Tibial nerve (tissue), 4 donors: ENCODE data around the gene FAM78B.
A peak's percentile ranks its signal among the peaks of the same experiment; 100 is the strongest.

ENCODE experiments used
- CTCF ChIP-seq, 5 experiments: fragments of 200-600 bp in 3 of 5; fragments of 450-650 bp in 2 of 5; sonication (generic) in 3 of 5; IDR thresholded peaks; one replicate each; pipeline ENCODE4 v1.5.1; 2016 to 2019; ENCODE audit warnings: antibody characterized with exemption in 5 of 5, mild to moderate bottlenecking in 3 of 5, moderate library complexity in 2 of 5
- EP300 ChIP-seq, 2 donors: sonication (generic); formaldehyde crosslinking; IDR thresholded peaks; one replicate each; pipeline ENCODE4 v1.6.1; 2017; ENCODE audit warnings: antibody characterized with exemption in 2 of 2, mild to moderate bottlenecking in 1 of 2

GRCh38 chr1:166133276-166133841 is 33.4 kb downstream of the FAM78B start:
- peak in 1 of 5 experiments; percentile 12 for TF ChIP-seq CTCF (IDR thresholded peaks at IDR 0.05)
- no peak for TF ChIP-seq EP300 (IDR thresholded peaks at IDR 0.05)
